Measurements from ENCODE around the gene PHACTR2.
"Not testable (repeated sequence)": the region's sequence is repeated elsewhere in the genome, so short reads cannot be mapped to it uniquely, and the experiment has no call there.

DNA sequence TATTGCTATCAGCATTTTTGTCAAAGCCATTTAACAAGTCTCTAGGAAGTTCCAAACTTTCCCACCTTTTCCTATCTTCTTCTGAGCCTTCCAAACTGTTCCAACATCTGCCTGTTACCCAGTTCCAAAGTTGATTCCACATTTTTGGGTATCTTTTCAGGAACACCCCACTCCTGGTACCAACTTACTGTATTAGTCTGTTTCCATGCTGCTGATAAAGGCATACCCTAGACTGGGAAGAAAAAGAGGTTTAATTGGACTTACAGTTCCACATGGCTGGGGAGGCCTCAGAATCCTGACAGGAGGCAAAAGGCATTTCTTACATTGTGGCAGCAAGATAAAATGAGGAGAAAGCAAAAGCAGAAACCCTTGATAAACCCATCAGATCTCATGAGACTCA lies 108.6 kb downstream of the PHACTR2 start:
- TF ChIP-seq, protein P1, sequence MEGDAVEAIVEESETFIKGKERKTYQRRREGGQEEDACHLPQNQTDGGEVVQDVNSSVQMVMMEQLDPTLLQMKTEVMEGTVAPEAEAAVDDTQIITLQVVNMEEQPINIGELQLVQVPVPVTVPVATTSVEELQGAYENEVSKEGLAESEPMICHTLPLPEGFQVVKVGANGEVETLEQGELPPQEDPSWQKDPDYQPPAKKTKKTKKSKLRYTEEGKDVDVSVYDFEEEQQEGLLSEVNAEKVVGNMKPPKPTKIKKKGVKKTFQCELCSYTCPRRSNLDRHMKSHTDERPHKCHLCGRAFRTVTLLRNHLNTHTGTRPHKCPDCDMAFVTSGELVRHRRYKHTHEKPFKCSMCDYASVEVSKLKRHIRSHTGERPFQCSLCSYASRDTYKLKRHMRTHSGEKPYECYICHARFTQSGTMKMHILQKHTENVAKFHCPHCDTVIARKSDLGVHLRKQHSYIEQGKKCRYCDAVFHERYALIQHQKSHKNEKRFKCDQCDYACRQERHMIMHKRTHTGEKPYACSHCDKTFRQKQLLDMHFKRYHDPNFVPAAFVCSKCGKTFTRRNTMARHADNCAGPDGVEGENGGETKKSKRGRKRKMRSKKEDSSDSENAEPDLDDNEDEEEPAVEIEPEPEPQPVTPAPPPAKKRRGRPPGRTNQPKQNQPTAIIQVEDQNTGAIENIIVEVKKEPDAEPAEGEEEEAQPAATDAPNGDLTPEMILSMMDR (IDR thresholded peaks at IDR 0.05; ENCODE audit: low read depth, low read length, missing input control), result not testable (repeated sequence)
- TF ChIP-seq, protein P2, sequence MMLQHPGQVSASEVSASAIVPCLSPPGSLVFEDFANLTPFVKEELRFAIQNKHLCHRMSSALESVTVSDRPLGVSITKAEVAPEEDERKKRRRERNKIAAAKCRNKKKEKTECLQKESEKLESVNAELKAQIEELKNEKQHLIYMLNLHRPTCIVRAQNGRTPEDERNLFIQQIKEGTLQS (IDR thresholded peaks at IDR 0.05), result not testable (repeated sequence)
- TF ChIP-seq TAF1 (conservative IDR thresholded peaks at IDR 0.05); EGR1 (IDR thresholded peaks at IDR 0.05; ENCODE audit: low read depth in 2 of 2): not testable (repeated sequence)
- TF ChIP-seq, protein P3, sequence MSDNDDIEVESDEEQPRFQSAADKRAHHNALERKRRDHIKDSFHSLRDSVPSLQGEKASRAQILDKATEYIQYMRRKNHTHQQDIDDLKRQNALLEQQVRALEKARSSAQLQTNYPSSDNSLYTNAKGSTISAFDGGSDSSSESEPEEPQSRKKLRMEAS (IDR thresholded peaks at IDR 0.05), result not testable (repeated sequence)
